ENCODE results near the gene SDHA.
A peak's percentile ranks its signal among the peaks of the same experiment; 100 is the strongest.
"Not testable (repeated sequence)": the region's sequence is repeated elsewhere in the genome, so short reads cannot be mapped to it uniquely, and the experiment has no call there.

SDHA gene

GRCh38 chr5:186091-187041 lies 31.8 kb upstream of the SDHA start:
- DNase-seq = no peak

GRCh38 chr5:187042-187431 lies 31.1 kb upstream of the SDHA start:
- DNase-seq = no peak

- no peak for DNase-seq
Measured at GRCh38 chr5:187617-188451, 30.3 kb upstream of the SDHA start.

- DNase-seq = peak; percentile 87 to 88
Measured at GRCh38 chr5:188488-189481, 29.3 kb upstream of the SDHA start.

- no peak for DNase-seq
Measured at GRCh38 chr5:189486-189885, 28.6 kb upstream of the SDHA start.

GRCh38 chr5:189976-190365 lies 28.1 kb upstream of the SDHA start:
- no peak for DNase-seq

GRCh38 chr5:190366-191035 lies 27.6 kb upstream of the SDHA start:
- no peak for DNase-seq

- DNase-seq = no peak
Measured at GRCh38 chr5:191036-191948, 26.8 kb upstream of the SDHA start, which contains the start of gene LRRC14B. Gene LRRC14B (plus strand): TSS chr5:191495. CDS start chr5:191539, 44 bp downstream.

GRCh38 chr5:191949-192690 lies 26.0 kb upstream of the SDHA start:
- DNase-seq = no peak

GRCh38 chr5:192691-192969 lies 25.5 kb upstream of the SDHA start:
- DNase-seq = no peak

- no peak for DNase-seq
Measured at GRCh38 chr5:192970-193831, 24.9 kb upstream of the SDHA start.

- no peak for DNase-seq
Measured at GRCh38 chr5:194102-194501, 24.0 kb upstream of the SDHA start.

- no peak for DNase-seq
Measured at GRCh38 chr5:194603-195209, 23.4 kb upstream of the SDHA start.

- no peak for DNase-seq
Measured at GRCh38 chr5:195401-196160, 22.5 kb upstream of the SDHA start.

- DNase-seq = no peak
Measured at GRCh38 chr5:196350-196749, 21.8 kb upstream of the SDHA start.

- DNase-seq = not testable (repeated sequence)
Measured at GRCh38 chr5:197031-197430, 21.1 kb upstream of the SDHA start.

- DNase-seq = no peak
Measured at GRCh38 chr5:197892-198489, 20.1 kb upstream of the SDHA start.

Data from CD4-positive, alpha-beta T cell treated with Interleukin-4 for 1 hour (primary cell).